GM12891 (cell line): ENCODE results near the gene CYB561D2.

Experiments
- DNase-seq: peaks from one replicate; pipeline ENCODE4 v3.0.0; 2011; ENCODE audit warnings: low spot score; ENCODE audit not compliant: insufficient read length
- FAIRE-seq: peaks from 2 replicates; lab custom pipeline; 2011; peaks lifted over from hg19 to GRCh38; lab: Jason Lieb, UNC
- PAX5 ChIP-seq: IDR thresholded peaks from 2 replicates; pipeline ENCODE4 v1.6.1; 2011; ENCODE audit warnings: low read length, moderate library complexity, mild to moderate bottlenecking; ENCODE audit not compliant: insufficient read depth, severe bottlenecking
- POLR2A ChIP-seq: IDR thresholded peaks from 2 replicates; pipeline ENCODE4 v1.6.1; 2011; ENCODE audit warnings: low read depth, low read length, control low read depth
- POLR2AphosphoS5 ChIP-seq: IDR thresholded peaks from 2 replicates; pipeline ENCODE4 v1.6.1; 2011; ENCODE audit warnings: low read depth, low read length, control low read depth
- POU2F2 ChIP-seq: IDR thresholded peaks from 2 replicates; pipeline ENCODE4 v1.6.1; 2011; ENCODE audit warnings: low read depth, mild to moderate bottlenecking, control low read depth, low read length, moderate library complexity
- SPI1 ChIP-seq: IDR thresholded peaks from 2 replicates; pipeline ENCODE4 v1.6.1; 2011; ENCODE audit warnings: low read depth, low read length, control low read depth
- TAF1 ChIP-seq: IDR thresholded peaks from 2 replicates; pipeline ENCODE4 v1.6.1; 2011; ENCODE audit warnings: low read depth, low read length, control low read depth

CYB561D2 gene

GRCh38 chr3:50388720-50389413, 38.2 kb downstream of the CYB561D2 start:
- TF ChIP-seq POLR2A (no peak), TAF1 (no peak), PAX5 (no peak), SPI1 (no peak), POU2F2 (no peak), POLR2AphosphoS5 (no peak)
- FAIRE-seq (no peak), DNase-seq (no peak)

GRCh38 chr3:50389414-50389767, 38.7 kb downstream of the CYB561D2 start:
- DNase-seq: no peak
- FAIRE-seq: no peak

GRCh38 chr3:50390508-50391224, 40.0 kb downstream of the CYB561D2 start:
- FAIRE-seq (no peak), DNase-seq (no peak)
- TF ChIP-seq POLR2AphosphoS5: no peak
- TF ChIP-seq SPI1: no peak
- no peak for TF ChIP-seq TAF1
- no peak for TF ChIP-seq POLR2A
- no peak for TF ChIP-seq PAX5
- no peak for TF ChIP-seq POU2F2

More at GRCh38 chr3:50389414-50389767, 38.7 kb downstream of the CYB561D2 start:
- TF ChIP-seq TAF1: no peak

DNA sequence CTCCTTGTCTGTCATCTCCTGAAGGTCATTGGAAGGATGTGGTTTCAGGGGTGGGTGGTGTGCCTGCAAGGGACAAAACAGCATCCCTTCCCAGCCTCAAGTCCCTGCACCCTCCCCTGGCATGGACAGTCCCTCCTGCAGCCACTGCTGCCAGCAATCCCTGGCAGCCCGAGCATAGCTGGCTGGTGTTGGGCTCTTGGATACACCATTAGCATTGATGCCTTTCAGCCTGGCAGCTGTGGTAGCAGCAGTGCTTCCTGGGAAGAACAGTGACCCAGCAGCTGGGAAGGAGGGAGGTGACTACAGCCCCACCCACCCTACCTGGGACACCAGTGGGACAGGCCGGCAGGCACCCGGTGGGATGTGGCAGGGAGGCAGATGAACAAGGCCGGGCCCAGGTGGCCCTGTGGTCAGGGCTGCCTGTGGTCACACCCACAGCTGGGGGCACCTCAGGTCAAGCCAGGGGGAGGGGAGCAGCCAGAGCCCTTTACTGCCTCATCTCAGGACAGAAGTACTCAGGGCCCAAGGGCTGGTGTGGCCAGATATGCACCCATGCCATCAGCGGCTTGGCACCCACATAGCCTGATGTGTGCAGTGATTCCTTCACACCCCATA, 41.5 kb downstream of the CYB561D2 start:
- TF ChIP-seq POLR2AphosphoS5 (no peak), TAF1 (no peak), POU2F2 (no peak), PAX5 (no peak), POLR2A (no peak), SPI1 (no peak)
- DNase-seq (no peak), FAIRE-seq (no peak)

- no peak for FAIRE-seq
- DNase-seq: no peak
- TF ChIP-seq POU2F2: no peak
- TF ChIP-seq TAF1: no peak
- no peak for TF ChIP-seq POLR2AphosphoS5
- no peak for TF ChIP-seq SPI1
- TF ChIP-seq POLR2A: no peak
- no peak for TF ChIP-seq PAX5
Measured at GRCh38 chr3:50393061-50393460, 42.4 kb downstream of the CYB561D2 start.

- no peak for TF ChIP-seq POLR2A
- no peak for TF ChIP-seq POLR2AphosphoS5
- no peak for TF ChIP-seq POU2F2
- TF ChIP-seq PAX5: no peak
- TF ChIP-seq TAF1: no peak
- TF ChIP-seq SPI1: no peak
- no peak for FAIRE-seq
- no peak for DNase-seq
Measured at GRCh38 chr3:50395070-50395860, 44.6 kb downstream of the CYB561D2 start.

GRCh38 chr3:50396502-50396901, 45.8 kb downstream of the CYB561D2 start:
- TF ChIP-seq PAX5: no peak
- no peak for TF ChIP-seq POU2F2
- no peak for TF ChIP-seq POLR2AphosphoS5
- TF ChIP-seq SPI1: no peak
- no peak for TF ChIP-seq POLR2A
- TF ChIP-seq TAF1: no peak
- no peak for DNase-seq
- no peak for FAIRE-seq

DNA sequence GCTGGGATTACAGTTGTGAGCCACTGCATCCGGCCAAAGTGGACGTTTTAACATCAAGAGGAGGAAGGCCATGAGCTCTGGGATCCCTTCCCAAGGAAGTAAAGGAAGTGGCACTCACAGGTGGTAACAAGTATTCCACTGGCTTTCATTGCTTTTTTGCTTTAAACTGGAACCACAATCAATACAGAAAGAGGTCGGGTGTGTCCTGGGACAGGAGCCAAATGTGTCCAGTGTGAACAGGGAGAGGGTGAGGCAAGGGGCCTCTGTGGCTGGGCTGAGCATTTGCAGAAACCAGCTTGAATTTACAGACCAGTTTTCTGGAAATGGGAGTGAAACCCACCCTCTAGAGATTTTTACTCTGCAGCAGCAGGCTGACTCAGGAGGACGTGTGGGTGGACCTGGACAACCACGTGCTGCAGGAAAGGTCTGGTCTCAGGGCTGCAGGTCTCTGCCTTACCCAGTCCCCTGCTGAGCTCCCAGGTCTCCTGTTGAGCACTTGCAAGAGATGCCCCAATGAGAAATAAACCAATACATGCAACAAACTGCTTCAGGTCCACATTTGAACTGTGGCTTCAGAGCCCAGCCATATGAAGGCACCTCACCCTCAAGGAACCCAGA, 51.4 kb downstream of the CYB561D2 start:
- TF ChIP-seq POLR2AphosphoS5 (no peak), POLR2A (no peak), PAX5 (no peak)
- FAIRE-seq: no peak
- no peak for DNase-seq
